ENCODE measurements around the gene TPPP2.

The TPPP2 gene

DNA sequence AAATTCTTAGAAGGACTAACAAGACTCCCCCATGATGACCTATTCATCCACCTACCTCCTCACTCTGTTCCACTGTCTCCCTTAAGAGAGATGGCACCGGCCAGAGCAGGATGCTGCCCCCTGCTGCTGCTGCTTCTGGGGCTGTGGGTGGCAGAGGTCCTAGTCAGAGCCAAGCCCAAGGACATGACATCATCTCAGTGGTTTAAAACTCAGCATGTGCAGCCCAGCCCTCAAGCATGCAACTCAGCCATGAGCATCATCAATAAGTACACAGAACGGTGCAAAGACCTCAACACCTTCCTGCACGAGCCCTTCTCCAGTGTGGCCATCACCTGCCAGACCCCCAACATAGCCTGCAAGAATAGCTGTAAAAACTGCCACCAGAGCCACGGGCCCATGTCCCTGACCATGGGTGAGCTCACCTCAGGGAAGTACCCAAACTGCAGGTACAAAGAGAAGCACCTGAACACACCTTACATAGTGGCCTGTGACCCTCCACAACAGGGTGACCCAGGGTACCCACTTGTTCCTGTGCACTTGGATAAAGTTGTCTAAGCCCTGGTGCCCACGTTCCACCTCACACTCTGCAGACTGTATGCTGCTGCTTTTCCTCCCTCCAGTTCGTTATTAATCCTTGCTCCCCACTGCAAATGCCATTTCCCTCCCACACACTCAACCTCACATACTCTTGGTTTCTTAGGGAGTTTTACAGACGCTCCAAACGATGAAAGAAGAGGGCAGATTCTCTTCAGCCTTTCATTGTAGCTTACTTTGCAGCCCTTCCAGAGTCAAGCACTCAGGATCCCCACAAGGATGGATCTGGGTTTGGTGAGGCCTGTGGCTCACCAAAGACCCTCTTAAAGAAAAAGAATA lies 28.0 kb downstream of the TPPP2 start, which contains the start of gene RNASE8:
TSS of gene RNASE8 (plus strand) at position 20 of the 873 bp plus-strand sequence. CDS start at position 91, 71 bp downstream.
- DNase-seq (ENCODE audit: low read depth), result no peak

DNA sequence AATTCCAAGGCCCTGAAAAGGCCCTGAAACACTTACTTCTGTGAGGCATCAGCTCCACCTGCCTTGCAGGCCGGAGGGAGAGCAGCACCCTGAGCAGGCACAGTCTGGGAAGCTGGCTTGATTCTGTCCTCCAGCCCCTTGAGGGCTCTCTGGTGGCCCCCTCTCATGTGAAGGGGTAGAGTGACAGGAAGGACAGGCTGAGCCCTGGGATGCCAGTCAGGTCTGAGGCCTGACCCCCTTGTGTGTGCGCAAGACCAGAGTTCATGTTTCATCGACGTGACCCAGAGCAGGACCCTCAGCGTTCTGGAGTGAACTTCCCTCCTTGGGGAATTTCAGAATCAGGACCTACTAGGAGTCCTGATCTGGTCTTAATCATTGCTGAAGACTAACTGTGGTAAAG lies 28.9 kb downstream of the TPPP2 start:
- no peak for DNase-seq (ENCODE audit: low read depth)

- no peak for DNase-seq (ENCODE audit: low read depth)
Observed at GRCh38 chr14:21059842-21060613, 30.0 kb downstream of the TPPP2 start.

DNA sequence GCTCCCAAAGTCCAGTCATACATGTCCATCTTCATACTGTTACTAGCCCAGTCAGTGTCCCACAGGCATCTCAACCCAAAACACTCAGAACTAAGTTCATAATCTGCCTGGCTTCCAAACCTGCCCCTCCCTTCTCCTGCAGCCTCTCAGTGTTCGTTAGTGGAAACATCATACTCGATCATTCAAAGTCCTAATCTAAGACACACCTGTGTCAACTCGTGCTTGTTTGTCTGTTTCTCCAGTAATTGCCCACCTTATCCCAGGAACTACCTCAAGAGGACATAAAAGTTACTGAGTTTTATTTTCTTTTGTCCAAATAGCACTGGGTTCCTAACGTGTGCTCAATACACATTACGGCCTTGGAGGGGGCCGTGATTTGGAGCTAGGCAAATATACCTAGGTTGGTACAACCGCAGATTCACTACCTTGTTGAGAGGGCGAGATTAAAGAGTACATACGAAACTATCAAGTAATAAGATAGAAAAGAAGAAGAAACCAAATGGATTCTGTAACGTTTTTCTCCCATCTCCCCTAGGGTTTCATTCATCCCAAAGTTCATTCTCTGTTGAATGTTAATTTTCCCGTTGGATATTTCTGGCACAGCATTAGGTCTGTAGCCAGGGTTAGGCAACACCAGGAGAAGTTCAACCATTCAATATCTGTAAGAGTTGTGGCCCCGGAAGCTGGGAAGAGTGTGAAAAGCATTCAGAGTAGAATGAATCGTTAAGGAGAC lies 30.8 kb downstream of the TPPP2 start:
- DNase-seq (ENCODE audit: low read depth), result no peak

- no peak for DNase-seq (ENCODE audit: low read depth)
Observed at GRCh38 chr14:21061347-21061668, 31.3 kb downstream of the TPPP2 start.

GRCh38 chr14:21063479-21063878 lies 33.5 kb downstream of the TPPP2 start:
- no peak for DNase-seq (ENCODE audit: low read depth)

DNA sequence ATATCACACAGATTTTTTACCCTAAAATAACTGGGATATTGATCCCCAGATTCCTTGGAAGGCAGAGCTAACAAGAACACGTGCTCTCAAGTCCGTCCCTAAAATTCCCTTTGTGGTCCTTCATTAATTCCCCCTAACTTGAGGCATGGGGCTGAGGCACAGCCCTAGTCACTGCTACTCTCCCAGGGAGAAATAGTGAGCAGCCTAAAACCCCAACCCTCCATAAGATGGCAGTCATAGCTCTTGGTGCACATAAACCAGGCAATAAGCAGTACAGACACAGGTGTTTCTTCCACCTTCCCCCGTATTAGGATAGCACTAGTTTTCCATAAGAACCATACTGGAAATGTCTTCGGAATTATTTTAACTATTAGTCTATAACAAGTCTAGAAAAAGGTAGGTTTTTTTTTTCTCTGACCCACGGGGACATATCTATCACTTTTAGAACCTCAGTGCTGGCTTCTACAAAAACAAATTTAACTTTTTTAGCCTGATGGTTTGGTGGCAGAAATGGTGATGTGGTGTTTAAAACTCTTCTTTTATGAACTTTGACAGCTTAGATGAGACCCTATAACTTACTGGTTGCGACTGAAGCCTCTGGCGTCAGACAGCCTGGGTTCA lies 37.0 kb downstream of the TPPP2 start:
- DNase-seq (ENCODE audit: low read depth), result no peak

DNA sequence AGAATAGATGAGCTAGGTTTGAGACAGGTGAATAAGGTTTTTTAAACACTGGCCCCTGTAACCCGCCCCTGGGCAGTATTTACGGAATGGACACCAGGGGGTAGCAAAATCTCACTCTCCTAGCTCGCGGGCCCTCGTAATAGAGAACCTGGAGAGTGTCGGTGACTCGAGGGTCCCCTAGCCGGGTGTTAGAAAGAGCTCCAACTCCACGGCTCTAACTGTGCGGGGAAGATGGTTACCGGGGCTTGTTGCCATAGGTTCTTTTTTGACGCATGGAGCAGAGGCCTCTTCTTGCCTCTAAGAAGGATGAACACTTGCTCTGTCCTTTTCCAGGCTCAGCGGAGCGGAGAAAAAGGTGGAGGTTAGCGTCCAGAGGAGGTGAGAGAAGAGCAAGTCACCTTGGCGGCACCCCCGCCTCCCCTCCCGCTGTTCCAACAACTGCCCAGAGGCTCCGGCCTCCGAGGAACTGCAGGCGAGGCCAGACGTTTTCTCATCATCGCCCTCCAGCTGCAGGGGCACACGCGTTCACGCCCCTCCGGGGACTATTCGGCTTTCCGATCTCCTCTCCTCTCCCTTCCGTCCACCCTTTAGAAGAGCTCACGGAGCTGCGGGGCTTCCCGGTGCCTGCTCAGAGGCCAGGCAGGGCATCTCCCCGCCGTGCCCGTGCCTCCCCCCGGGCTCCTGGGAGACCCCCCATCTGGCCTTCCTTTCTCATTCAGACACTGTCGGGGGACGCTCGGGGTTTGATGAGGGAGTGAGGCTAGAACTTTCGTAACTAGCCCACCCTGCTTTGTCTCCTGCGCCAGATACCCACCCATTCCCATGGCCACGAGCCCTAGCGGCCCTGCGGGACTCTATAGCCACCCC lies 38.7 kb downstream of the TPPP2 start:
- DNase-seq (ENCODE audit: low read depth), result no peak

GRCh38 chr14:21069388-21070082 lies 39.5 kb downstream of the TPPP2 start:
- DNase-seq (ENCODE audit: low read depth), result no peak

DNA sequence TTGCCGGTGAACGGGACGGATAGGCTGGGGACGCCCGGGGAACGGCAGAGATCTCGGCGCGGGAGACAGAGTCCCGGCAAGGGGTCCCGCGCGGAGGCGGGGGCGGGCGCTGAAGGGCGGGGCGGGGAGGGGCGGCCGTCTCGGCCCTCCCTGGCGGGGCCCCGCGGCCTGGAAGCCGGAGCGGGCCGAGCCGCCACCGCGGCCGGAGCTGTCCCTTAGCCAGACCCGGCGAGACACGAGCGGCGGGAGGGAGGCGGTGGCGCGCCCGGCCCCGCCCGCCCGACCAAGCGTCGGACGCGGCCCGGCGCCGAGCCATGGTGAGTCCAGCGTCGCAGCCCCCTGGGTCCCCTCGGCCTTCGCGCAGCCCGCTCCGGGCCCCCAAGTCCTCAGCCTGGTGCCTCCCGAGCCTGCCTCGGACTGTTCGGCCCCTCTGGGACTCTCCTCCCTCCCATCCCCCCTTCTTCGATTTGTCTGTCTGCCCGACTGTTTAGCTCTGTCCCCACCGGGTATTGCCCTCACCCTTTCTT lies 40.1 kb downstream of the TPPP2 start, which contains the start of gene ARHGEF40:
TSS of gene ARHGEF40 (plus strand) at position 222 of the 527 bp plus-strand sequence. CDS start at position 315, 93 bp downstream.
- DNase-seq (ENCODE audit: low read depth), result no peak

DNA sequence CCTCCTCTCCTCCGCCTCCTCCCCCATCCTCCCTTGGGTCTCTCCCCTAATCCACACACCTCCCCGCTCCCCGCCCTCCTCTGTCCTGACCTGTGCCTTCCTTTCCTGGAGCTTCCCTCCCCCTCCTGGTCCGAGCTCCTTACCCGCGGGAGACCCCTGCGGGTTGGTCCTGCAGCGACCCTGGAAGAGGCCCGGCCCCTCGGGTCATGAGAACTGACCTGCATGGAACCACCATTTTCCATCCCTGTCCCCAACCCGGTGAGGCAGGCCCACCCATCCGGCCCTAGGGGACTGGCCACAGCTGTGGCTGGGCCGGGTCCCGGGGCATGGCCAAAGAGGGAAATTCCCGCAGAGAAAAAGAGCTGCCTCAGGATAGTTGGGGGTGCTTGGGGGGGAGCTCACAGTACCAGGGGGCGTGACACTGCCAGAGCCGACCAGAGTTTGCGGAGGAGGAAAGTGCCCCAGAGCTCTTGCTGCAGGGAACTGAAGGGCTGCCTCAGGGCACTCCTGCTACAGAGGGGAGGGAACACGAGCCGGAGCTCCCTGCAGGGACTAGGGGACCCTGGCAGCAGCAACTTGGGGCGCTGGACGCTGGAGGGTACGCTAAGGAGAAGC lies 40.7 kb downstream of the TPPP2 start:
- DNase-seq (ENCODE audit: low read depth), result no peak

GRCh38 chr14:21071225-21072030 lies 41.4 kb downstream of the TPPP2 start:
- DNase-seq (ENCODE audit: low read depth), result no peak

DNA sequence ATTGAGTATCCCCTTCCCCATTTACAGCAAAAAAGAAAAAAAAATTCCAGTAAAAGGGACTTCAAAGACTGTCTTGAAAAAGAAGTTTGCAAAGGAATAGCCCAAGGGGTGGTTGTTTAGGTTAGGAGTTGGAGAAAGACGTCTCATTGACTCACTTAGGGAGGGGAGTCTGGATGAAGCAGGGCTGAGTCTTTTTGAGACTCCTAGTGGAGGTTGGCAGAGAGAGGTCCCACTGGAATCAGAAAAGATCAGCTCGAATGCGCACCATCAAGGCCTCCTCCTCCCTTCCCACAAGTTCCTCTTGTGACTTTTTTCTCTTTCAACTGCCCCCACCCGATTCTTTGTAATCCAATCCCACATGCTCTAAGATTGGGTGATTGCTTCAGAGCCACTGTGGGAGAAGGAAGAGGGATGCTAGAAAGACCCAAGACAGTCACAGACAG lies 42.0 kb downstream of the TPPP2 start:
- no peak for DNase-seq (ENCODE audit: low read depth)

GRCh38 chr14:21072781-21073339 lies 42.8 kb downstream of the TPPP2 start:
- no peak for DNase-seq (ENCODE audit: low read depth)

- DNase-seq (ENCODE audit: low read depth), result no peak
Observed at GRCh38 chr14:21073921-21074320, 43.9 kb downstream of the TPPP2 start.

- no peak for DNase-seq (ENCODE audit: low read depth)
Observed at GRCh38 chr14:21074398-21075272, 44.6 kb downstream of the TPPP2 start.

- DNase-seq (ENCODE audit: low read depth), result no peak
Observed at GRCh38 chr14:21075719-21076437, 45.9 kb downstream of the TPPP2 start.
